ENCODE measurements around the gene MGP. TPM values are rescaled to one million over a fixed set of nuclear protein-coding genes. Genes with fewer than 3 reads are reported as not detected.
A peak's percentile ranks its signal among the peaks of the same experiment; 100 is the strongest.

Gene MGP
- total and polyA plus RNA-seq, 8 donors: 52.4 to 362 (median 133) TPM

DNA sequence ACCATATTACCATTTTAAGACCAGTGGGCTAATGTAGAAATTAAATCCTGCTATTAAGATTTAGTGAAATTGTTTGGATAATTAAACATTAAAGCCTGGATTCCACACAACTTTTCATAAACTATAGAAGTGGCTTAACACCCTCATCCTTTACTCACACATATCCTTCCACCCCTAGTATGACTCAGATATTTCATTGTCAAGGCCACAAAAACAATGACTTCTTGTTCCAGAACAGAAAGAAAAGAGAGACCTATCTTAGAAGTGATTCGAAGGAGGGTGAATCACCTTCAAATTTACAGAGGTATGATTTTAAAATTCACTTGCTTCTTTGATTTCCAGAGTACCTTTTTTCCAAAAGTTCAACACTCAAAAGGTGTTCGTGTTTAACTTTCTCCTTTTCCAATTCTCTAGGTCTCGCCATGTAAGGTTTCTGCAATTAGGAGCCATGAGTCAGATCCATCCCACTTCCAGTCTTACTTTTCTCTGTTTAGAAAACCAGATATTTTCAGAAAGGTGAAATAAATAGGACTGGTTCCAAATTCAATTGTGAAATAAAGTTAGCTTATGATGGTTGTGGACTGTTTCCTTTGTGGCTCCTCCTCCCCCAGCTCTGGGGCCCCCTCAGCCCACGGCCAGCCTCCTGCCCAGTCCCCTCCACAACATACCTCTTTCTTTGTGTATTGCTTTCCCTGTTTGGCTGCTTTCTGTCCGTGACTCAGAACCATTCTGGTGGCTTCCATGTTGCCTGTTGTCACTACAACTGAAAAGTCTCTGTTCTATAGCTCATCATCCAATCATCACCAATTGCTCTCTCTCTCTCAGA is 24.6 kb upstream of the MGP start:
- no peaks in the 10 kb centered on the region for H3K27me3 ChIP-seq
- TF ChIP-seq POLR2A (IDR thresholded peaks at IDR 0.05) (no peak), CTCF (IDR thresholded peaks at IDR 0.05) (no peak), POLR2AphosphoS5 (IDR thresholded peaks at IDR 0.05) (no peak)
- WGBS, 5 donors: 78 to 85% (median 82%) methylated on average over 5 of the region's 5 CpGs
- peaks cover 3 to 15% (median 9%) of the 10 kb centered on the region in 4 donors for H3K4me1 ChIP-seq
- H3K36me3 ChIP-seq: peaks cover 0 to 5% (median 2%) of the 10 kb centered on the region in 4 donors
- H3K27ac ChIP-seq: no peak overlapping the region
- H3K9me3 ChIP-seq: no peaks in the 10 kb centered on the region
- intact Hi-C loops (cut with DNase I; ENCODE audit: low total_unique reads): no loop called here
- no peak overlapping the region for H3K4me3 ChIP-seq
- no peak for DNase-seq

GRCh38 chr12:14907953-14908352 is 22.3 kb upstream of the MGP start:
- H3K4me3 ChIP-seq: no peak overlapping the region
- WGBS, 5 donors: 92 to 100% (median 94%) methylated on average over 1 of the region's 1 CpG
- H3K36me3 ChIP-seq: no peaks in the 10 kb centered on the region
- H3K27ac ChIP-seq: no peak overlapping the region
- H3K4me1 ChIP-seq: peaks cover 3 to 24% (median 14%) of the 10 kb centered on the region in 4 donors
- intact Hi-C loops (cut with DNase I; ENCODE audit: low total_unique reads): no loop called here
- H3K27me3 ChIP-seq: no peaks in the 10 kb centered on the region
- no peaks in the 10 kb centered on the region for H3K9me3 ChIP-seq
- no peak for DNase-seq
- TF ChIP-seq POLR2AphosphoS5 (IDR thresholded peaks at IDR 0.05) (no peak), EP300 (IDR thresholded peaks at IDR 0.05) (no peak), POLR2A (IDR thresholded peaks at IDR 0.05) (no peak), CTCF (IDR thresholded peaks at IDR 0.05) (no peak)

DNA sequence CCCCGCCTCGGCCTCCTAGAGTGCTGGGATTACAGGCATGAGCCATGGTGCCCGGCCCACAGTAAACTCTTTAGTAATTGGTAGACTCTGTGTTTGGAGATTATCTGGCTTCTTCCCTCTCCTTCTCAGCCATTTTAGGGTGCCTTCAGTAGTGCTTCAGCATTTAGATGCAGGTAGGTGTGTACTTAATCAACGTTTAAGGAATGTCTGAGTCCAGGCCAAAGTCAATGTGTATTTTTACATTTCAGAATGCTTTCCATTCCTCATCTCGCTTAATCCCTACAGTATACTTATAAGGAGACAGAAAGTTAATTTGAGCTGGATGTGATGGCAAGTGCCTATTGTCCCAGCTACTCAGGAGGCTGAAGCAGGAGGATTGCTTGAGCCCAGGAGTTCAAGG is 20.5 kb upstream of the MGP start:
- intact Hi-C loops (cut with DNase I; ENCODE audit: low total_unique reads): no loop called here
- no peak for DNase-seq

More for the DNA sequence above, 20.5 kb upstream of the MGP start:
- WGBS, 5 donors: 40 to 71% (median 54%) methylated on average over 5 of the region's 5 CpGs
- no peak overlapping the region for H3K4me3 ChIP-seq
- TF ChIP-seq CTCF (IDR thresholded peaks at IDR 0.05) (no peak), POLR2A (IDR thresholded peaks at IDR 0.05) (no peak), EP300 (IDR thresholded peaks at IDR 0.05) (no peak), POLR2AphosphoS5 (IDR thresholded peaks at IDR 0.05) (no peak)
- H3K27me3 ChIP-seq: no peaks in the 10 kb centered on the region
- H3K9me3 ChIP-seq: no peaks in the 10 kb centered on the region
- no peaks in the 10 kb centered on the region for H3K36me3 ChIP-seq
- H3K27ac ChIP-seq: peak overlapping the region in 3 of 5 donors; percentile 8 to 66 (median 22)
- peaks cover 3 to 24% (median 14%) of the 10 kb centered on the region in 4 donors for H3K4me1 ChIP-seq
